K562 (cell line): ENCODE data around the gene GABRR3.

Experiments used
- CCNT2 ChIP-seq: IDR thresholded peaks from 2 replicates; pipeline ENCODE4 v1.6.1; 2011; ENCODE audit warnings: borderline replicate concordance, low read depth, mild to moderate bottlenecking, moderate library complexity, mixed read lengths, low read length; ENCODE audit not compliant: insufficient read length; ENCODE audit errors: extremely low read depth
- GABPB2 ChIP-seq: fragments of 250-450 bp; sonication (Bioruptor Pico); conservative IDR thresholded peaks from 2 replicates; pipeline ENCODE4 v1.5.1; 2021; ENCODE audit warnings: mild to moderate bottlenecking
- NR1H2 ChIP-seq: sonication (generic); formaldehyde crosslinking; IDR thresholded peaks from 2 replicates; pipeline ENCODE4 v1.4.0; 2020; ENCODE audit warnings: mild to moderate bottlenecking, missing genetic modification reagents
- NR2C2 ChIP-seq, 2 experiments: fragments of 200-800 bp in 1 of 2; sonication (Bioruptor generic) in 1 of 2; sonication (generic) in 1 of 2; formaldehyde crosslinking in 1 of 2; IDR thresholded peaks; 2 replicates each; pipeline versions ENCODE4 v1.6.1 to v1.8.0; 2016 to 2022; ENCODE audit warnings: mild to moderate bottlenecking in 1 of 2, missing compliant biosample characterization in 1 of 2, missing genetic modification characterization in 1 of 2, missing genetic modification reagents in 1 of 2
- NRF1 ChIP-seq, 2 experiments: fragments of 450-650 bp; IDR thresholded peaks in 1 of 2; conservative IDR thresholded peaks in 1 of 2; 2 replicates each; pipeline ENCODE4 v1.6.1; 2014; ENCODE audit warnings: mild to moderate bottlenecking in 2 of 2
- PRPF4 ChIP-seq: fragments of 200-400 bp; formaldehyde crosslinking; IDR thresholded peaks from one replicate; pipeline ENCODE4 v1.6.1; 2017; ENCODE audit warnings: low read length, low read depth, mild to moderate bottlenecking; ENCODE audit not compliant: insufficient read depth, poor library complexity, severe bottlenecking
- TAF1 ChIP-seq: IDR thresholded peaks from 2 replicates; pipeline ENCODE4 v1.6.1; 2011; ENCODE audit warnings: mild to moderate bottlenecking, low read length, moderate library complexity; ENCODE audit not compliant: insufficient read depth, control insufficient read depth, severe bottlenecking; ENCODE audit errors: extremely low read depth
- TCF7L2 ChIP-seq: fragments of 150-350 bp; IDR thresholded peaks from 2 replicates; pipeline ENCODE4 v1.6.1; 2016; ENCODE audit warnings: low read depth, mild to moderate bottlenecking, low read length, moderate library complexity
- ZNF175 ChIP-seq: fragments of 200-800 bp; sonication (Bioruptor generic); IDR thresholded peaks from 2 replicates; pipeline ENCODE4 v1.6.1; 2016; ENCODE audit warnings: low read depth, mild to moderate bottlenecking, missing genetic modification characterization, missing compliant biosample characterization
- ZNF282 ChIP-seq: sonication (generic); formaldehyde crosslinking; IDR thresholded peaks from 2 replicates; pipeline ENCODE4 v1.8.1; 2023; ENCODE audit warnings: missing genetic modification reagents
- TF ChIP-seq, protein P1 (sequence below), 2 experiments: fragments of 450-650 bp; formaldehyde crosslinking in 1 of 2; IDR thresholded peaks; 2 replicates each; pipeline versions ENCODE4 v1.4.0 to v1.6.1; 2014 to 2020; ENCODE audit warnings: mild to moderate bottlenecking in 2 of 2, borderline replicate concordance in 1 of 2, low read depth in 1 of 2

- TF ChIP-seq GABPB2 (CRISPR knock-in tag): no peak
- no peak for TF ChIP-seq NRF1 (conservative IDR thresholded peaks at IDR 0.05 in 1 of 2, IDR thresholded peaks at IDR 0.05 in 1 of 2)
- no peak for TF ChIP-seq PRPF4
- no peak for TF ChIP-seq TAF1
- TF ChIP-seq TCF7L2: no peak
- TF ChIP-seq NR2C2 (CRISPR knock-in tag; IDR thresholded peaks at IDR 0.05): no peak
- TF ChIP-seq NR2C2 (tag; IDR thresholded peaks at IDR 0.05): no peak
- TF ChIP-seq, protein P1, sequence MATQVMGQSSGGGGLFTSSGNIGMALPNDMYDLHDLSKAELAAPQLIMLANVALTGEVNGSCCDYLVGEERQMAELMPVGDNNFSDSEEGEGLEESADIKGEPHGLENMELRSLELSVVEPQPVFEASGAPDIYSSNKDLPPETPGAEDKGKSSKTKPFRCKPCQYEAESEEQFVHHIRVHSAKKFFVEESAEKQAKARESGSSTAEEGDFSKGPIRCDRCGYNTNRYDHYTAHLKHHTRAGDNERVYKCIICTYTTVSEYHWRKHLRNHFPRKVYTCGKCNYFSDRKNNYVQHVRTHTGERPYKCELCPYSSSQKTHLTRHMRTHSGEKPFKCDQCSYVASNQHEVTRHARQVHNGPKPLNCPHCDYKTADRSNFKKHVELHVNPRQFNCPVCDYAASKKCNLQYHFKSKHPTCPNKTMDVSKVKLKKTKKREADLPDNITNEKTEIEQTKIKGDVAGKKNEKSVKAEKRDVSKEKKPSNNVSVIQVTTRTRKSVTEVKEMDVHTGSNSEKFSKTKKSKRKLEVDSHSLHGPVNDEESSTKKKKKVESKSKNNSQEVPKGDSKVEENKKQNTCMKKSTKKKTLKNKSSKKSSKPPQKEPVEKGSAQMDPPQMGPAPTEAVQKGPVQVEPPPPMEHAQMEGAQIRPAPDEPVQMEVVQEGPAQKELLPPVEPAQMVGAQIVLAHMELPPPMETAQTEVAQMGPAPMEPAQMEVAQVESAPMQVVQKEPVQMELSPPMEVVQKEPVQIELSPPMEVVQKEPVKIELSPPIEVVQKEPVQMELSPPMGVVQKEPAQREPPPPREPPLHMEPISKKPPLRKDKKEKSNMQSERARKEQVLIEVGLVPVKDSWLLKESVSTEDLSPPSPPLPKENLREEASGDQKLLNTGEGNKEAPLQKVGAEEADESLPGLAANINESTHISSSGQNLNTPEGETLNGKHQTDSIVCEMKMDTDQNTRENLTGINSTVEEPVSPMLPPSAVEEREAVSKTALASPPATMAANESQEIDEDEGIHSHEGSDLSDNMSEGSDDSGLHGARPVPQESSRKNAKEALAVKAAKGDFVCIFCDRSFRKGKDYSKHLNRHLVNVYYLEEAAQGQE (IDR thresholded peaks at IDR 0.05; ENCODE audit: borderline replicate concordance): no peak
- TF ChIP-seq, protein P1 (CRISPR knock-in tag; IDR thresholded peaks at IDR 0.05; ENCODE audit: low read depth): no peak
- TF ChIP-seq ZNF175 (CRISPR knock-in tag): no peak
- no peak for TF ChIP-seq CCNT2
- TF ChIP-seq NR1H2 (CRISPR knock-in tag): no peak
- no peak for TF ChIP-seq ZNF282 (CRISPR knock-in tag)
These were observed 62.1 kb downstream of the GABRR3 start for GRCh38 chr3:97972976-97973375.
